Mesendoderm (in vitro differentiated cells): ENCODE results near the gene CYP46A1.

Experiments
- DNase-seq: peaks from one replicate; pipeline ENCODE4 v3.0.0; 2013
- H2AK5ac ChIP-seq: 2 replicates; pipeline ENCODE4 v1.6.1; 2013; ENCODE audit warnings: low read length, inconsistent platforms
- H2BK120ac ChIP-seq: 2 replicates; pipeline ENCODE4 v1.6.1; 2013; ENCODE audit warnings: low read depth, mild to moderate bottlenecking, low read length, moderate library complexity, mixed read lengths
- H2BK15ac ChIP-seq: replicated peaks from 2 replicates; pipeline ENCODE4 v1.6.1; 2013; ENCODE audit warnings: low read depth, mild to moderate bottlenecking, moderate library complexity
- H2BK5ac ChIP-seq: 2 replicates; pipeline ENCODE4 v1.6.1; 2013; ENCODE audit warnings: low read length, inconsistent platforms
- H3K18ac ChIP-seq: 2 replicates; pipeline ENCODE4 v1.6.1; 2013; ENCODE audit warnings: mild to moderate bottlenecking, low read length, mixed read lengths
- H3K23ac ChIP-seq: one replicate; pipeline ENCODE4 v1.6.1; 2013; ENCODE audit warnings: low read length
- H3K27ac ChIP-seq: 2 replicates; pipeline ENCODE4 v1.5.1; 2013; ENCODE audit warnings: low read depth, mild to moderate bottlenecking, inconsistent platforms, low read length, moderate library complexity
- H3K27me3 ChIP-seq: 2 replicates; pipeline ENCODE4 v1.6.1; 2013; ENCODE audit warnings: low read length, control low read depth, mild to moderate bottlenecking, inconsistent platforms; ENCODE audit not compliant: insufficient read depth, poor library complexity
- H3K36me3 ChIP-seq: 2 replicates; pipeline ENCODE4 v1.6.1; 2013; ENCODE audit warnings: low read length, inconsistent platforms; ENCODE audit not compliant: control insufficient read depth, insufficient read depth
- H3K4ac ChIP-seq: one replicate; pipeline ENCODE4 v1.6.1; 2013; ENCODE audit warnings: low read depth, mild to moderate bottlenecking, low read length, moderate library complexity
- H3K4me1 ChIP-seq: 2 replicates; pipeline ENCODE4 v1.6.1; 2013; ENCODE audit warnings: low read depth, low read length, inconsistent platforms; ENCODE audit not compliant: control insufficient read depth
- H3K4me2 ChIP-seq: 2 replicates; pipeline ENCODE4 v1.6.1; 2013; ENCODE audit warnings: low read length
- H3K4me3 ChIP-seq: 2 replicates; pipeline ENCODE4 v1.5.1; 2013; ENCODE audit warnings: mild to moderate bottlenecking, low read length
- H3K56ac ChIP-seq: one replicate; pipeline ENCODE4 v1.6.1; 2013; ENCODE audit warnings: low read length
- H3K79me1 ChIP-seq: 2 replicates; pipeline ENCODE4 v1.6.1; 2013; ENCODE audit warnings: low read length, inconsistent platforms
- H3K79me2 ChIP-seq: 2 replicates; pipeline ENCODE4 v1.6.1; 2013; ENCODE audit warnings: mild to moderate bottlenecking, low read length; ENCODE audit not compliant: control insufficient read depth, insufficient read depth
- H3K9ac ChIP-seq: 2 replicates; pipeline ENCODE4 v1.6.1; 2013; ENCODE audit warnings: low read length, inconsistent platforms
- H4K5ac ChIP-seq: one replicate; pipeline ENCODE4 v1.6.1; 2013; ENCODE audit warnings: low read length
- H4K8ac ChIP-seq: one replicate; pipeline ENCODE4 v1.6.1; 2013; ENCODE audit warnings: low read depth, mild to moderate bottlenecking, control low read depth, low read length, moderate library complexity
- WGBS: extraction: QIAGEN DNeasy Blood & Tissue Kit; methylation state at CpG from one replicate; pipeline ENCODE4 v1.1.7; 2013; ENCODE audit warnings: low lambda C conversion rate, missing lambda C conversion rate; ENCODE audit not compliant: insufficient coverage; ENCODE audit errors: extremely low coverage; 5-methylcytosine and 5-hydroxymethylcytosine counted together

CYP46A1 gene

DNA sequence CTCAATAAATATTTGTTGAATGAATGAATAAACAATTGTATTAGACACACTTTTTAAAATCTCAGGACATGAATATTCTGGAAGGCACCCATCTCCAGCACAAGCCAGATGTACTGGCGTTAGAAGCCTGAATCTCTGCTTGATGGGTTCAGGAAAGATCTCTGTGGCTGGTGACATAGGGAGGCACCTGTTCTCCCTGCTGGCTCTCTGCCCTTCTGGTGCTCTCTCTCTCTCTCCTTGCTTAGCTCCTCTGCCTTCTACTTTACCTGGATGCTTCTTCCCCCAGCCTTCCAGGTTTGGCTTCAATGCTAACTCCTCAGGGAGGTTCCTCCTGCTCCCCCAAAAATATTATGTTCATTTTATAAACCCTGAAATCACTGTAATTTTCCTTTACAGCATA, 1.5 kb downstream of the CYP46A1 start:
- no peak overlapping the region for H3K4me3 ChIP-seq
- H3K4me2 ChIP-seq: no peak overlapping the region
- no peak overlapping the region for H3K56ac ChIP-seq
- no CpG with 5 or more reads among the region's 1 CpG for WGBS
- H3K4me1 ChIP-seq: peaks cover 4% of the 10 kb centered on the region
- H2BK5ac ChIP-seq: no peak overlapping the region
- H3K36me3 ChIP-seq: no peaks in the 10 kb centered on the region
- no peak overlapping the region for H3K4ac ChIP-seq
- no peak overlapping the region for H4K8ac ChIP-seq
- H3K9ac ChIP-seq: no peak overlapping the region
- H3K79me1 ChIP-seq: no peaks in the 10 kb centered on the region
- H2AK5ac ChIP-seq: no peak overlapping the region
- no peak overlapping the region for H2BK120ac ChIP-seq
- no peak overlapping the region for H3K27ac ChIP-seq
- H3K23ac ChIP-seq: no peak overlapping the region
- H4K5ac ChIP-seq: no peak overlapping the region
- no peak overlapping the region for H3K18ac ChIP-seq
- no peak for DNase-seq
- no peaks in the 10 kb centered on the region for H3K79me2 ChIP-seq
- H3K27me3 ChIP-seq: no peaks in the 10 kb centered on the region
- no peak overlapping the region for H2BK15ac ChIP-seq

DNA sequence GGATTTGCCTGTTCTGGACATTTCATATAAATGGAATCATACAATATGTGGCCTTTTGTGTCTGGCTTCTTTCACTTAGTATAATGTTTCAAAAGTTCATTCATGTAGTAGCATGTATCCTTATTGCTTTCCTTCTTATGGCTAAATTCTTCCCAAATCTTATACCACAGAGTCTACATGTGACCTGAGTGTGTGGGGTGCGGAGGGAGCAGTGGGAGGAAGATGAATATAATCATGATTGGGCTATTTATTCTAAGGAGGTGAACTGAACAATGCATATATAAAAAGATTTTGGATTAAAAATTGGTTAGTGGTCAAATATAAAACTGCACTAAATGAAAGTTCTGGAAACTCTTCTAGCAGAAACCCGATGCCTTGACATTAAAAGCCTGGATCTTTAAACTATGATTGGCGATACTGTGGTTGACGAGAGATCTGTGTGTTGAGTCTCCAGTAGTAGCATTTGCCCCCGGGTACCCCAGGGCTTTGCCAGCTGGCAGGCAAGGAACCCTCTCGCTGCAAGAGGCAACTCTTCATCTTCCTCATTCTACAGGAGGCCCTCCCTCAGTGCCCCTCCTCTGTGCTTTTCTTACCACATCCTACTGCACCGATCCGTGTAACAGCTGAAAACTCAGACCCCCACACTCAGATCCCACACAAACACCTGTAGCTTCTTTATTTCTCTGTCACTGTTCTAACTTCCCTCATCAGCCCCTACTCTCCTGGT, 2.6 kb downstream of the CYP46A1 start:
- Histone ChIP-seq H4K5ac (no peak overlapping the region), H3K9ac (no peak overlapping the region), H2BK5ac (no peak overlapping the region), H2BK15ac (no peak overlapping the region), H3K23ac (no peak overlapping the region), H2BK120ac (no peak overlapping the region), H3K56ac (no peak overlapping the region), H3K4me1 (peaks cover 4% of the 10 kb centered on the region), H2AK5ac (no peak overlapping the region), H3K27me3 (no peaks in the 10 kb centered on the region), H3K27ac (no peak overlapping the region), H4K8ac (no peak overlapping the region), H3K4ac (no peak overlapping the region), H3K4me3 (no peak overlapping the region), H3K18ac (no peak overlapping the region), H3K4me2 (no peak overlapping the region), H3K36me3 (no peaks in the 10 kb centered on the region), H3K79me1 (no peaks in the 10 kb centered on the region), H3K79me2 (no peaks in the 10 kb centered on the region)
- WGBS: no CpG with 5 or more reads among the region's 8 CpGs
- no peak for DNase-seq

DNA sequence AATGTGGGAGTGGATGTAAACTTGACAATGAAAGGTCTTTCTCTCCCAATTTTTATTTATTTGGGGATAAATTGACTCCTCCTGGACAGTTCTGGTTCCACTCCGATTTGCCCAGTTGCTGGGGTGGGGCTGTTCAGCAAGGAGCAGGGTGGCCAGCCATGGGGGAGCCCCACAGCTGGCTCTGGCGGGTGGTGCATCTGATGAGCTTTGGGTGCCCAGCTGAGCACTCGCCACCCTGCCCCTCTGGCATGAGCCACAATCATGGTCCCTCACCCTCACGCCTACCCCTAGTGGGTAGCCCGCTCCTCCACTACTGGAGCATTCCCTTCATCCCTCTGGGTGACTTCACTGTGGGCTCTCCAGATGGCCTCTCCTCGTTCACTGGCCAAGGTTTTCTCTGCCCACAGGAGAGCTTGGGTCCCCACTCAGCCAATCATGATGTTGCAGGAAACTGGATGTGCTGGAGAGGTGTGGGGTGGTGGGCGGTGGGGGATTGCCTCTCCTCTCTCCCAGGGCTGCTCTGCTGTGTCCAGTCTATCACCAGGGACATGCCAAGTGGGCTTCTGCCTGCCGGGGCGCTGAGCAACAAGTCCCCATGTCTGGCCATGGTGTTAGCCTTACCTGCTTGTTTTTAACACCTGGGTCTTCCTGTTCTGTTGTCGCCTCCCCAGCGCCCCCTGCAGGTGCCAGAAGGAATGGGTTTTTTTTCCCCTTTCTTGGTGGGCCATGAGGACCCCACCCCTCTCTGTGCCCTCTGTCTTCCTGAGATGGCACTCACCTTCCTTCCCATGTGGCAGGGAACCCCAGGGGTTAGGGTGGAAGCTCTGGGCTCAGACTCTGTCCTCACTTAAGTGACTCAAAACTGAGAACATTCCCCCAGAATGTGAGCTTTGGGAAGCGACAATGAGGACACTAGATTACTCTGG, 3.4 kb downstream of the CYP46A1 start:
- no peak overlapping the region for H2BK5ac ChIP-seq
- H3K4ac ChIP-seq: no peak overlapping the region
- no peak overlapping the region for H3K18ac ChIP-seq
- no peak overlapping the region for H3K9ac ChIP-seq
- H2BK15ac ChIP-seq: no peak overlapping the region
- H2BK120ac ChIP-seq: no peak overlapping the region
- WGBS: no CpG with 5 or more reads among the region's 12 CpGs
- no peak overlapping the region for H3K4me3 ChIP-seq
- H3K56ac ChIP-seq: peak overlapping the region; percentile 22
- H3K27ac ChIP-seq: no peak overlapping the region
- H4K5ac ChIP-seq: no peak overlapping the region
- H3K27me3 ChIP-seq: no peaks in the 10 kb centered on the region
- peak; percentile 66 for DNase-seq
- H2AK5ac ChIP-seq: no peak overlapping the region
- no peaks in the 10 kb centered on the region for H3K79me1 ChIP-seq
- H3K4me1 ChIP-seq: peaks cover 4% of the 10 kb centered on the region
- H3K4me2 ChIP-seq: no peak overlapping the region
- no peaks in the 10 kb centered on the region for H3K79me2 ChIP-seq
- no peak overlapping the region for H3K23ac ChIP-seq
- H3K36me3 ChIP-seq: no peaks in the 10 kb centered on the region
- no peak overlapping the region for H4K8ac ChIP-seq

DNA sequence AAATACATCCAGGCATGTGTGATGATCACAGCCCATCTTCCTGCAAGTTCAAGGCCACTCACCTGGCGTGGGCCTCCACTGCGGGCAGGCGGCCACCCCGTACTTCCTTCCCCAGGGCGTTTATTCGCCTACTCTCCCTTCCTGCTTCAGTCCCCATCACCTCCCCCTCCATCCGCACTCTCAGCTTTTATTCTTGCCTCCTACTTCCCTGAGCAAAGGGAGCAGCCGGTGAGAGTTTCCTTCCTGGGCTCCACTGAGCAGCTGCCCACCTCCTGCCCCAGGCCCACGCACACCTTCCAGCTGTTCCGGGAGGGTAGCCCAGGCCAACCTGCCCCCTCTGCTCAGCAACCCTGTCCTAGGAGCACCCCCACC, 4.1 kb downstream of the CYP46A1 start:
- no CpG with 5 or more reads among the region's 10 CpGs for WGBS
- Histone ChIP-seq H2AK5ac (no peak overlapping the region), H3K27me3 (no peaks in the 10 kb centered on the region)

DNA sequence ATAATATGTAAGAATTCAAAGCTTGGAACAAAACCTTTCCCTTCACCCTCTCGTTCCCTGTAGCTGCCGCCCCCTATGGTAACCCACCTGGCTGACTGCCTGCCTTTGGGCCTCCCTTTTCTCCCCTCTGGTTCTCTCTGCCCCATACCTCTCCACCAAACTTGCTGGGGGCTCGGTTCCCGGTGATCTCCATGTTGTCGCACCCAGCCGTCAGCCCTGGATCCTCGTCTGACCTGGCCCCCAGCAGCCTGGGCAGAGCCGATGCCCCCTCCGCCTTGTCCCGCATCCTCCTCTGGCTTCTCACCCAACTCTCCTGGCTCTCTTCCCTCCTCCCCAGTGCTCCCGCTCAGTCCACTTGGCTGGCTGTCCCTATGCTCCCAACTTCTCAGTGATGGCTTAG, 4.5 kb downstream of the CYP46A1 start:
- Histone ChIP-seq H2BK120ac (no peak overlapping the region), H3K4me2 (no peak overlapping the region), H2BK5ac (no peak overlapping the region), H3K79me2 (no peaks in the 10 kb centered on the region), H3K36me3 (no peaks in the 10 kb centered on the region), H3K4me3 (no peak overlapping the region), H4K8ac (no peak overlapping the region), H3K18ac (no peak overlapping the region), H3K23ac (no peak overlapping the region), H3K27me3 (no peaks in the 10 kb centered on the region), H2AK5ac (no peak overlapping the region), H3K56ac (no peak overlapping the region), H3K9ac (no peak overlapping the region), H3K79me1 (no peaks in the 10 kb centered on the region), H3K27ac (no peak overlapping the region), H4K5ac (no peak overlapping the region), H3K4ac (no peak overlapping the region), H2BK15ac (no peak overlapping the region), H3K4me1 (peaks cover 2% of the 10 kb centered on the region)
- WGBS: no CpG with 5 or more reads among the region's 11 CpGs
- no peak for DNase-seq

More for the DNA sequence above, 4.1 kb downstream of the CYP46A1 start:
- Histone ChIP-seq H4K5ac (no peak overlapping the region), H3K4ac (no peak overlapping the region), H3K79me1 (no peaks in the 10 kb centered on the region), H2BK15ac (no peak overlapping the region), H4K8ac (no peak overlapping the region), H3K79me2 (no peaks in the 10 kb centered on the region), H3K27ac (no peak overlapping the region), H3K9ac (no peak overlapping the region), H2BK120ac (no peak overlapping the region), H3K4me3 (no peak overlapping the region), H3K36me3 (no peaks in the 10 kb centered on the region), H3K56ac (no peak overlapping the region), H3K18ac (no peak overlapping the region), H3K4me2 (no peak overlapping the region), H3K4me1 (peaks cover 2% of the 10 kb centered on the region), H2BK5ac (no peak overlapping the region), H3K23ac (peak overlapping the region; percentile 17)
- no peak for DNase-seq
